ENCODE measurements around the gene SORD.
A peak's percentile ranks its signal among the peaks of the same experiment; 100 is the strongest.
"Not testable (repeated sequence)": the region's sequence is repeated elsewhere in the genome, so short reads cannot be mapped to it uniquely, and the experiment has no call there.

The SORD gene

GRCh38 chr15:45021348-45021747 is 1.6 kb upstream of the SORD start:
- no peak for DNase-seq
- intact Hi-C loops (cut with DNase I), result no loop called here

- intact Hi-C loops (cut with DNase I), result no loop called here
- peak in 2 of 42 donors; percentile 9 to 21 for DNase-seq
Measured at GRCh38 chr15:45023659-45024225, 747 bp downstream of the SORD start.

- peak in 6 of 42 donors; percentile 9 to 39 (median 26) for DNase-seq
- intact Hi-C loops (cut with DNase I), result not testable (repeated sequence)
Measured at GRCh38 chr15:45024649-45025048, 1.7 kb downstream of the SORD start.

- intact Hi-C loops (cut with DNase I); DNase-seq: not testable (repeated sequence)
Measured at GRCh38 chr15:45025627-45026026, 2.6 kb downstream of the SORD start.

- intact Hi-C loops (cut with DNase I), result no loop called here
- peak in 1 of 42 donors; percentile 6 for DNase-seq
Measured at GRCh38 chr15:45026651-45027190, 3.7 kb downstream of the SORD start.

- intact Hi-C loops (cut with DNase I), result no loop called here
- peak in 1 of 42 donors; percentile 26 for DNase-seq
Measured at GRCh38 chr15:45027220-45027619, 4.2 kb downstream of the SORD start.

- no peak for DNase-seq
- intact Hi-C loops (cut with DNase I), result no loop called here
Measured at GRCh38 chr15:45030743-45031142, 7.7 kb downstream of the SORD start.

GRCh38 chr15:45031522-45032028 is 8.6 kb downstream of the SORD start:
- intact Hi-C loops (cut with DNase I); DNase-seq: not testable (repeated sequence)

- DNase-seq; intact Hi-C loops (cut with DNase I): not testable (repeated sequence)
Measured at GRCh38 chr15:45032501-45032900, 9.5 kb downstream of the SORD start.

GRCh38 chr15:45034087-45034486 is 11.1 kb downstream of the SORD start:
- DNase-seq; intact Hi-C loops (cut with DNase I): not testable (repeated sequence)

GRCh38 chr15:45034600-45035375 is 11.8 kb downstream of the SORD start:
- DNase-seq, result not testable (repeated sequence)
- intact Hi-C loops (cut with DNase I), result loop anchor here (5.0 kb wide), 1 partner anchor 62 kb away; no protein-coding TSS in a partner anchor

GRCh38 chr15:45036812-45037781 is 14.1 kb downstream of the SORD start:
- intact Hi-C loops (cut with DNase I), result loop anchor here (5.0 kb wide), 1 partner anchor 65 kb away; no protein-coding TSS in a partner anchor
- peak; percentile 35 to 92 (median 84) for DNase-seq

- intact Hi-C loops (cut with DNase I), result loop anchor here (5.0 kb wide), 1 partner anchor 66 kb away; no protein-coding TSS in a partner anchor
- no peak for DNase-seq
Measured at GRCh38 chr15:45037936-45038335, 14.9 kb downstream of the SORD start.

GRCh38 chr15:45040396-45040795 is 17.4 kb downstream of the SORD start:
- intact Hi-C loops (cut with DNase I); DNase-seq: not testable (repeated sequence)

GRCh38 chr15:45041538-45041937 is 18.5 kb downstream of the SORD start:
- DNase-seq, result peak in 1 of 42 donors; percentile 25
- intact Hi-C loops (cut with DNase I), result not testable (repeated sequence)

- DNase-seq; intact Hi-C loops (cut with DNase I): not testable (repeated sequence)
Measured at GRCh38 chr15:45042859-45043258, 19.9 kb downstream of the SORD start.

- intact Hi-C loops (cut with DNase I); DNase-seq: not testable (repeated sequence)
Measured at GRCh38 chr15:45044270-45044669, 21.3 kb downstream of the SORD start.

GRCh38 chr15:45048449-45048793 is 25.4 kb downstream of the SORD start:
- DNase-seq, result peak in 1 of 42 donors; percentile 1
- intact Hi-C loops (cut with DNase I), result not testable (repeated sequence)

Data from head of caudate nucleus (tissue), 42 donors.